OCI-LY3 (cell line): ENCODE data around the gene PDZRN3.

Source experiments
- CTCF ChIP-seq: fragments of 200-600, 300-600 bp; sonication (generic); IDR thresholded peaks from 2 replicates; pipeline ENCODE4 v1.5.1; 2014; ENCODE audit warnings: antibody characterized with exemption, low read length, low read depth
- EZH2phosphoT487 ChIP-seq: fragments of 200-600 bp; shearing (Covaris generic); IDR thresholded peaks from 2 replicates; pipeline ENCODE4 v1.6.1; 2018; ENCODE audit warnings: antibody characterized with exemption, mixed run types, low read depth

GRCh38 chr3:73663495-73663894, 38.8 kb upstream of the PDZRN3 start:
- TF ChIP-seq CTCF (no peak), EZH2phosphoT487 (no peak)
